ENCODE measurements around the gene PAFAH2. TPM values are rescaled to one million over a fixed set of nuclear protein-coding genes. Genes with fewer than 3 reads are reported as not detected.

PAFAH2 gene
- total RNA-seq: 20.2 TPM

GRCh38 chr1:25997828-25998761 lies at the start of gene PAFAH2:
TSS of gene PAFAH2 (minus strand) at chr1:25998063. CDS start at chr1:25990816, 7,247 bp downstream.

GRCh38 chr1:26045722-26046245 lies 47.9 kb upstream of the PAFAH2 start, which contains the start of gene SLC30A2:
TSS of gene SLC30A2 (minus strand) at chr1:26046118. CDS start at chr1:26045896, 222 bp downstream.

GRCh38 chr1:26021647-26022403 lies 24.0 kb upstream of the PAFAH2 start, which contains the start of gene EXTL1:
TSS of gene EXTL1 (plus strand) at chr1:26021775. CDS start at chr1:26022647, 872 bp downstream.

Other genes with a start within 250 kb of the PAFAH2 start
- 44.3 TPM for gene SELENON, start 197.9 kb downstream of the PAFAH2 start, total RNA-seq
- gene MTFR1L, start 178.1 kb downstream of the PAFAH2 start, total RNA-seq: 55.0 TPM
- 1.3 TPM for gene AUNIP, start 138.6 kb downstream of the PAFAH2 start, total RNA-seq
- gene PAQR7, start 122.4 kb downstream of the PAFAH2 start, total RNA-seq: 5.6 TPM
- 286 TPM for gene STMN1, start 91.6 kb downstream of the PAFAH2 start, total RNA-seq
- 1.6 TPM for gene EXTL1, start 23.7 kb upstream of the PAFAH2 start, total RNA-seq
- not detected for gene SLC30A2, start 48.1 kb upstream of the PAFAH2 start, total RNA-seq
- gene TRIM63, start 69.6 kb upstream of the PAFAH2 start, total RNA-seq: 6.3 TPM
- gene PDIK1L, start 113.8 kb upstream of the PAFAH2 start, total RNA-seq: 32.9 TPM
- 0.60 TPM for gene FAM110D, start 161.0 kb upstream of the PAFAH2 start, total RNA-seq
- gene C1orf232, start 170.9 kb upstream of the PAFAH2 start, total RNA-seq: not detected
- 11.1 TPM for gene ZNF593, start 171.8 kb upstream of the PAFAH2 start, total RNA-seq
- gene ZNF593OS, start 173.8 kb upstream of the PAFAH2 start, total RNA-seq: 41.3 TPM
- gene CNKSR1, start 179.4 kb upstream of the PAFAH2 start, total RNA-seq: 8.4 TPM
- not detected for gene CATSPER4, start 192.5 kb upstream of the PAFAH2 start, total RNA-seq
- gene CEP85, start 236.1 kb upstream of the PAFAH2 start, total RNA-seq: 27.4 TPM

Measured in camera-type eye (tissue), 1 donor.